Fibroblast of lung (primary cell): ENCODE measurements around the gene DIP2C. TPM values are rescaled to one million over a fixed set of nuclear protein-coding genes. Genes with fewer than 3 reads are reported as not detected.

ENCODE experiments used
- DNase-seq, 2 donors: peaks; one replicate each; pipeline versions ENCODE4 v3.0.0 to v3.0.0-alpha.2; 2010; ENCODE audit warnings: low read depth in 2 of 2
- H2AFZ ChIP-seq: 2 replicates; pipeline ENCODE4 v1.5.1; 2012; ENCODE audit warnings: low read length, control low read depth, inconsistent platforms
- H3K27ac ChIP-seq: 2 replicates; pipeline ENCODE4 v1.5.1; 2011; ENCODE audit warnings: low read length, control low read depth; ENCODE audit not compliant: insufficient read depth
- H3K27me3 ChIP-seq: 2 replicates; pipeline ENCODE4 v1.5.1; 2011; ENCODE audit warnings: mild to moderate bottlenecking, low read length; ENCODE audit not compliant: control insufficient read depth, insufficient read depth
- H3K36me3 ChIP-seq: 2 replicates; pipeline ENCODE4 v1.5.1; 2011; ENCODE audit warnings: low read length; ENCODE audit not compliant: control insufficient read depth, insufficient read depth
- H3K4me1 ChIP-seq: 2 replicates; pipeline ENCODE4 v1.5.1; 2011; ENCODE audit warnings: low read length; ENCODE audit not compliant: control insufficient read depth, insufficient read depth; ENCODE audit errors: extremely low read depth
- H3K4me2 ChIP-seq: 2 replicates; pipeline ENCODE4 v1.5.1; 2011; ENCODE audit warnings: low read length, control low read depth; ENCODE audit not compliant: insufficient read depth; ENCODE audit errors: extremely low read depth
- H3K4me3 ChIP-seq, 4 experiments: fragments of 200-600 bp in 1 of 4; sonication (generic) in 1 of 4; replicated peaks in 1 of 4; 2 replicates each; pipeline ENCODE4 v1.5.1; 2011 to 2016; ENCODE audit warnings: low read length in 4 of 4, low read depth in 3 of 4, mild to moderate bottlenecking in 3 of 4, control low read depth in 2 of 4, inconsistent platforms in 1 of 4, mixed read lengths in 1 of 4; ENCODE audit not compliant: insufficient read depth in 1 of 4; ENCODE audit errors: control extremely low read depth in 1 of 4
- H3K79me2 ChIP-seq: 2 replicates; pipeline ENCODE4 v1.5.1; 2012; ENCODE audit warnings: mild to moderate bottlenecking, low read length, inconsistent platforms; ENCODE audit not compliant: control insufficient read depth, insufficient read depth
- H3K9ac ChIP-seq: 2 replicates; pipeline ENCODE4 v1.5.1; 2011; ENCODE audit warnings: mild to moderate bottlenecking, low read length, control low read depth; ENCODE audit not compliant: insufficient read depth
- H3K9me3 ChIP-seq: 2 replicates; pipeline ENCODE4 v1.5.1; 2012; ENCODE audit warnings: low read depth, low read length; ENCODE audit not compliant: control insufficient read depth, insufficient read depth
- H4K20me1 ChIP-seq: 2 replicates; pipeline ENCODE4 v1.5.1; 2011; ENCODE audit warnings: low read length; ENCODE audit not compliant: control insufficient read depth, insufficient read depth; ENCODE audit errors: extremely low read depth
- EZH2 ChIP-seq: IDR thresholded peaks from 2 replicates; pipeline ENCODE4 v1.5.1; 2012; ENCODE audit warnings: low read length, control low read depth, mild to moderate bottlenecking; ENCODE audit errors: missing control alignments
- polyA plus RNA-seq, 2 donors: library from polyadenylated mRNA; depleted of rRNA in 1 of 2; stranded (reverse) in 1 of 2; unstranded in 1 of 2; fragments of >200 nt; gene quantifications; 2 replicates each; pipeline ENCODE4 v1.2.1, GENCODE V29; 2011 to 2012; ENCODE audit warnings: missing spikeins in 1 of 2
- total RNA-seq: library from RNA; depleted of rRNA; stranded (reverse); fragments of >200 nt; gene quantifications from 2 replicates; pipeline ENCODE4 v1.2.1, GENCODE V29; 2014
- TF ChIP-seq, protein P1 (sequence below), 2 donors: IDR thresholded peaks in 1 of 2; conservative IDR thresholded peaks in 1 of 2; 1 replicate in 1 of 2; 2 replicates in 1 of 2; pipeline ENCODE4 v1.5.1; 2011 to 2012; ENCODE audit warnings: low read length in 2 of 2, control low read depth in 1 of 2, inconsistent platforms in 1 of 2, low read depth in 1 of 2, mild to moderate bottlenecking in 1 of 2

DIP2C gene
- total and polyA plus RNA-seq, 2 donors (not counting 1 experiment from before 2014, with no cell fraction given) = 10.7 to 18.3 TPM

DNA sequence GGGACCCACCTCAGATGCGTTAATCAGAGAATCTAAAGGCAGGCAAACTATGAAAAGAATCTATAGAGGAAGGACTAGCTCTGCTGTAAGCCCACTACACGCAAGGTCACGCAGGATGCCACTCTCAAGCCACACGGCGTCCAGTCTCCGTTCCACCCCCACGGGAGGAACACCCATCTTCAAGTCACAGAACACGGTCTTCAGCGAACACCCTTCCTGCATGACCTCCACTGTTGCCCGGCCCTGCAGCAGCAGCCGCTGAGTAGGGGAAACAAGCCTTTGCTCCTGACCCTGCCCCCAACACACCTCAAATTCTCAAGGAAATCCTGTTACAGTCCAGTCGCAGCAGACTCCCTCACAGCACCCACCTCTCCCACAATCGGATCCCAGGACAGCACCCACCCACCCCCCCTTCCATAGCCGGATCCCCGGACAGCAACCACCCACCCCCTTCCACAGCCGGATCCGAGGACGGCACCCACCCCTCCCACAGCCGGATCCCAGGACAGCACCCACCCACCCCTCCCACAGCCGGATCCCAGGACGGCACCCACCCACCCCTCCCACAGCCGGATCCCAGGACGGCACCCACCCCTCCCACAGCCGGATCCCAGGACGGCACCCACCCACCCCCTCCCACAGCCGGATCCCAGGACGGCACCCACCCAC, 133.7 kb downstream of the DIP2C start:
- Histone ChIP-seq H2AFZ (no peak overlapping the region), H3K9ac (no peak overlapping the region), H3K79me2 (peaks cover 5% of the 10 kb centered on the region), H3K27ac (no peak overlapping the region), H3K4me3 (no peak overlapping the region), H3K4me2 (no peak overlapping the region), H3K36me3 (no peaks in the 10 kb centered on the region), H3K4me1 (no peaks in the 10 kb centered on the region), H3K9me3 (no peaks in the 10 kb centered on the region), H4K20me1 (peaks cover 4% of the 10 kb centered on the region), H3K27me3 (no peaks in the 10 kb centered on the region)
- no peak for DNase-seq
- TF ChIP-seq EZH2 = no peak
- TF ChIP-seq, protein P1, sequence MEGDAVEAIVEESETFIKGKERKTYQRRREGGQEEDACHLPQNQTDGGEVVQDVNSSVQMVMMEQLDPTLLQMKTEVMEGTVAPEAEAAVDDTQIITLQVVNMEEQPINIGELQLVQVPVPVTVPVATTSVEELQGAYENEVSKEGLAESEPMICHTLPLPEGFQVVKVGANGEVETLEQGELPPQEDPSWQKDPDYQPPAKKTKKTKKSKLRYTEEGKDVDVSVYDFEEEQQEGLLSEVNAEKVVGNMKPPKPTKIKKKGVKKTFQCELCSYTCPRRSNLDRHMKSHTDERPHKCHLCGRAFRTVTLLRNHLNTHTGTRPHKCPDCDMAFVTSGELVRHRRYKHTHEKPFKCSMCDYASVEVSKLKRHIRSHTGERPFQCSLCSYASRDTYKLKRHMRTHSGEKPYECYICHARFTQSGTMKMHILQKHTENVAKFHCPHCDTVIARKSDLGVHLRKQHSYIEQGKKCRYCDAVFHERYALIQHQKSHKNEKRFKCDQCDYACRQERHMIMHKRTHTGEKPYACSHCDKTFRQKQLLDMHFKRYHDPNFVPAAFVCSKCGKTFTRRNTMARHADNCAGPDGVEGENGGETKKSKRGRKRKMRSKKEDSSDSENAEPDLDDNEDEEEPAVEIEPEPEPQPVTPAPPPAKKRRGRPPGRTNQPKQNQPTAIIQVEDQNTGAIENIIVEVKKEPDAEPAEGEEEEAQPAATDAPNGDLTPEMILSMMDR (conservative IDR thresholded peaks at IDR 0.05 in 1 of 2, IDR thresholded peaks at IDR 0.05 in 1 of 2; ENCODE audit: low read depth in 1 of 2, low read length in 2 of 2) = no peak

DNA sequence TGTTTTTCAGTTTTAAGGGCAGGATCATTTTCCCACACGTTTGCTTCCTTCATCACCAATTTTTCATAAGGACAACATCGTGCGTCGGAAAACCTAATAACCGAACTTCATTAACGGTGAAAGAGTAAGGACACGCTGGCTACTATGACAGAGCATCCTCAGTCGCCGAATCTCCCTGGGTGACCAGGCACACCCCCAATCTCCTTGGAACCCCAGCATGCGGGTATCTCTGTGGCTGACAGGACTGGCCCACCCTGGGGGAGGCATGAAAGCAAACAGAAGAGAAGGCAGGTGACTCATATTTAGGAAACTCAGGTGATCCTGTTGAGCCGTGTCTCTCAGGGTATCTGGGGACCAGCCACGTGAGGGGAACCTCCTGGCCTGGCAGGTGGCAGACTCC, 134.2 kb downstream of the DIP2C start:
- Histone ChIP-seq H3K27me3 (no peaks in the 10 kb centered on the region), H3K4me1 (no peaks in the 10 kb centered on the region), H3K9ac (no peak overlapping the region), H3K79me2 (peaks cover 5% of the 10 kb centered on the region), H3K27ac (no peak overlapping the region), H3K36me3 (no peaks in the 10 kb centered on the region), H3K4me3 (no peak overlapping the region), H2AFZ (no peak overlapping the region), H3K9me3 (no peaks in the 10 kb centered on the region), H3K4me2 (no peak overlapping the region), H4K20me1 (peaks cover 3% of the 10 kb centered on the region)
- no peak for DNase-seq
- TF ChIP-seq EZH2 = no peak
- TF ChIP-seq, protein P1 (conservative IDR thresholded peaks at IDR 0.05 in 1 of 2, IDR thresholded peaks at IDR 0.05 in 1 of 2; ENCODE audit: low read depth in 1 of 2, low read length in 2 of 2) = no peak

DNA sequence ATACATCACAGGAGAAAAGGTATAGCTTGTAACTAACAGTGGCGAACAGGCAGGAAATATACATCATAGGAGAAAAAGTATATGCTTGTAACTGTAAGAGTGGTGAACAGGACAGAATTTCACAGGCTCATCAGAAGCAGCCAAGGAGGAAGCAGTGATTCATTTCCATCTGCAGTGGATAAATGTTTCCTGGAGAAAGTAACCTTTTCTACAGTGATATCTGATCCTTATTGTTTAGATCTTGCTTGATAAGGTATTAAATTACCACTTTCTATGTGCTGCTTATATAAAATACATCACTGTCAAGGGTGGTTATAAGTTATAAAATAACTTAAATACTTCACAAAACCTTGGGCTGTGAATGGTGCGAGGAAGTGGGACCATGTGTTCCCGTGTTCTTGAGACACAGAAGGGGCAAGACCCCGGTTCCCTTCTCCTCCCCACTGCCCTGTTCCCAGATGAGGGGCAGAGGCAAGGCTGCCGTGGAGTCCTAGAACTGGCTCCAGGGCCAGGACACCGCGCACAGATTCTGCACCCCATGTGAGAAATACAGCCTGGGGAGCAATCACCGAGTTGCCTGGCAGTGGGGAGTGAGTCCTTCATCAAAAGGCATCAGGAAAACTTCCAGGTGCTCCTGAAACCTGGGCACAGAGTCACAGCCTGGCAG, 135.2 kb downstream of the DIP2C start:
- DNase-seq = peak; percentile 26 to 45
- no peak overlapping the region for H3K27ac ChIP-seq
- H4K20me1 ChIP-seq = no peaks in the 10 kb centered on the region
- no peaks in the 10 kb centered on the region for H3K4me1 ChIP-seq
- H3K4me2 ChIP-seq = no peak overlapping the region
- no peak overlapping the region for H3K4me3 ChIP-seq
- H3K36me3 ChIP-seq = no peaks in the 10 kb centered on the region
- no peak overlapping the region for H2AFZ ChIP-seq
- H3K27me3 ChIP-seq = no peaks in the 10 kb centered on the region
- H3K79me2 ChIP-seq = peaks cover 5% of the 10 kb centered on the region
- TF ChIP-seq EZH2 = no peak
- TF ChIP-seq, protein P1 (conservative IDR thresholded peaks at IDR 0.05 in 1 of 2, IDR thresholded peaks at IDR 0.05 in 1 of 2; ENCODE audit: low read depth in 1 of 2, low read length in 2 of 2) = no peak
- H3K9ac ChIP-seq = no peak overlapping the region
- no peaks in the 10 kb centered on the region for H3K9me3 ChIP-seq
